Parathyroid adenoma (tissue), 2 donors: ENCODE results near the gene DNAL4.

Source experiments
- H2AFZ ChIP-seq: fragments of 300-600 bp; sonication (generic); one replicate; pipeline ENCODE4 v1.7.0; 2017; ENCODE audit warnings: antibody characterized with exemption, mild to moderate bottlenecking
- H3K27ac ChIP-seq: fragments of 300-600 bp; sonication (generic); one replicate; pipeline ENCODE4 v1.7.0; 2017
- H3K27me3 ChIP-seq: fragments of 300-600 bp; sonication (generic); one replicate; pipeline ENCODE4 v1.7.0; 2017; ENCODE audit warnings: low read length; ENCODE audit not compliant: control insufficient read depth, insufficient read depth
- H3K36me3 ChIP-seq: fragments of 300-600 bp; sonication (generic); one replicate; pipeline ENCODE4 v1.7.0; 2017; ENCODE audit warnings: low read length; ENCODE audit not compliant: control insufficient read depth, insufficient read depth
- H3K4me1 ChIP-seq: fragments of 300-600 bp; sonication (generic); one replicate; pipeline ENCODE4 v1.7.0; 2017; ENCODE audit warnings: control low read depth
- H3K4me2 ChIP-seq: fragments of 300-600 bp; sonication (generic); one replicate; pipeline ENCODE4 v1.7.0; 2017; ENCODE audit warnings: low read length
- H3K4me3 ChIP-seq: fragments of 300-600 bp; sonication (generic); one replicate; pipeline ENCODE4 v1.7.0; 2017; ENCODE audit warnings: low read depth, low read length
- H3K79me2 ChIP-seq: fragments of 300-600 bp; sonication (generic); one replicate; pipeline ENCODE4 v1.7.0; 2017; ENCODE audit warnings: control low read depth
- H3K9ac ChIP-seq: fragments of 300-600 bp; sonication (generic); one replicate; pipeline ENCODE4 v1.7.0; 2017; ENCODE audit warnings: mild to moderate bottlenecking
- H3K9me3 ChIP-seq: fragments of 300-600 bp; sonication (generic); one replicate; pipeline ENCODE4 v1.7.0; 2017; ENCODE audit warnings: low read length; ENCODE audit not compliant: control insufficient read depth
- TF ChIP-seq, protein P1 (sequence below): fragments of 300-600 bp; sonication (generic); IDR thresholded peaks from one replicate; pipeline ENCODE4 v1.7.0; 2017; ENCODE audit warnings: antibody characterized with exemption, mild to moderate bottlenecking
- donor health status: primary hyperparathyroidism.

Gene DNAL4

DNA sequence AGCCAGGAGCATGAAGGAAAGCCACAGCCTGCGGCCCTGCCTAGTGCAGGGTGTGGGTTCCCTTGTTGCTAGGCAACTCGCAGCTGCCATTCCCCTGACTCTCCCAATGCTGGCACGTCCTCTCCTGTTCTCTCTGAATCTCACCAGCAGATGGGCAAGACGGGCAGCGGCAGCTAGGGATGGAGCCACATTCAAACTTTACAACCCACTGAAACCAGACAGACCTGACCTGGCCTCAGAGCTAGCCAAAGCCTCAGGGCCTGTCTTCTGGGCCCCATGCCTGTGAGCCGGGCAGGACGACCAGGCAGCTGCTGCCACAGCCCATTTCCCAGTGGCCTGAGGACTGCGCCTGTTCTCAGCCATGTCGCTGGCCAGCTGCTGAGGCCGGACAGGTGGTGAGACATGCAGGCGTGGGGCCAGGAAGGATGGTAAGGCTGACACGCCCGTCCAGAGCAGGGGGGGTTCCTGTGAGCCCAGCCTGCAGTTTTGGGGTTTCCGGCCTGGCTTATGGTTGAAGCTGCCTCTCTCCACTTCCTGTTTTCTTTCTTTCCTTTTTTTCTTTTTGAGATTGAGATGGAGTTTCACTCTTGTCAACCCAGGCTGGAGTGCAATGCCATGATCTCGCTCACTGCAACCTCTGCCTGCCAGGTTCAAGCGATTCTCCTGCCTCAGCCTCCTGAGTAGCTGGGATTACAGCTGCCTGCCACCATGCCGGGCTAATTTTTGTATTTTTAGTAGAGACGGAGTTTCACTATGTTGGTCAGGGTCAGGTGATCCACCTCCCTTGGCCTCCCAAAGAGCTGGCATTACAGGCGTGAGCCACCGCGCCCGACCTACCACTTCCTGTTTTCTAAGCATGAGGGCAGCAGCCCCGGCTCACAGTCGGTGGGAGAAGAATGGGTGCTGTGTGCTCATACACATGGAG is 42.3 kb downstream of the DNAL4 start:
- Histone ChIP-seq H2AFZ (no peak overlapping the region), H3K27ac (no peak overlapping the region), H3K4me2 (no peak overlapping the region), H3K27me3 (no peaks in the 10 kb centered on the region), H3K9ac (no peak overlapping the region), H3K36me3 (no peaks in the 10 kb centered on the region), H3K4me1 (no peaks in the 10 kb centered on the region), H3K9me3 (no peaks in the 10 kb centered on the region), H3K79me2 (no peaks in the 10 kb centered on the region), H3K4me3 (no peak overlapping the region)
- TF ChIP-seq, protein P1, sequence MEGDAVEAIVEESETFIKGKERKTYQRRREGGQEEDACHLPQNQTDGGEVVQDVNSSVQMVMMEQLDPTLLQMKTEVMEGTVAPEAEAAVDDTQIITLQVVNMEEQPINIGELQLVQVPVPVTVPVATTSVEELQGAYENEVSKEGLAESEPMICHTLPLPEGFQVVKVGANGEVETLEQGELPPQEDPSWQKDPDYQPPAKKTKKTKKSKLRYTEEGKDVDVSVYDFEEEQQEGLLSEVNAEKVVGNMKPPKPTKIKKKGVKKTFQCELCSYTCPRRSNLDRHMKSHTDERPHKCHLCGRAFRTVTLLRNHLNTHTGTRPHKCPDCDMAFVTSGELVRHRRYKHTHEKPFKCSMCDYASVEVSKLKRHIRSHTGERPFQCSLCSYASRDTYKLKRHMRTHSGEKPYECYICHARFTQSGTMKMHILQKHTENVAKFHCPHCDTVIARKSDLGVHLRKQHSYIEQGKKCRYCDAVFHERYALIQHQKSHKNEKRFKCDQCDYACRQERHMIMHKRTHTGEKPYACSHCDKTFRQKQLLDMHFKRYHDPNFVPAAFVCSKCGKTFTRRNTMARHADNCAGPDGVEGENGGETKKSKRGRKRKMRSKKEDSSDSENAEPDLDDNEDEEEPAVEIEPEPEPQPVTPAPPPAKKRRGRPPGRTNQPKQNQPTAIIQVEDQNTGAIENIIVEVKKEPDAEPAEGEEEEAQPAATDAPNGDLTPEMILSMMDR = no peak

DNA sequence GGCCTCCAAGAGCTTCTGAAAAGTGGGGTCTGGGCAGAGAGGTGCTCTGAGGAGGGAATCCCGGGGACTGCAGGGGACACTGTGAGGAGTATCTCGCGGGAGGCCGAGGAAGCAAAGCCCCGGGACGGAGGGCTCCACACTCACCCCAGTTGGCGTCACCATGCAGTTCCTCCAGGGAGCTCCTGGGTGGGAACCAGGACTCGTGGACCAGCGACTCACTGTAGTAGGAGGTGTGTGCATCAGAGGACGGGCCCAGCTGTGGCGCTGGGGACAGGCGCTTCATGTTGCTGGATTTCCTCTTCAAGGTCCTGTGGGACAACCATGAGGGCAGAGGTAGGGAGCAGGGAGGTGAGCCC is 42.9 kb downstream of the DNAL4 start:
- no peaks in the 10 kb centered on the region for H3K9me3 ChIP-seq
- no peaks in the 10 kb centered on the region for H3K4me1 ChIP-seq
- H3K27me3 ChIP-seq = no peaks in the 10 kb centered on the region
- no peak overlapping the region for H3K4me2 ChIP-seq
- no peak overlapping the region for H3K27ac ChIP-seq
- no peak overlapping the region for H3K9ac ChIP-seq
- H2AFZ ChIP-seq = no peak overlapping the region
- TF ChIP-seq, protein P1 = no peak
- no peak overlapping the region for H3K4me3 ChIP-seq
- no peaks in the 10 kb centered on the region for H3K36me3 ChIP-seq
- H3K79me2 ChIP-seq = no peaks in the 10 kb centered on the region

DNA sequence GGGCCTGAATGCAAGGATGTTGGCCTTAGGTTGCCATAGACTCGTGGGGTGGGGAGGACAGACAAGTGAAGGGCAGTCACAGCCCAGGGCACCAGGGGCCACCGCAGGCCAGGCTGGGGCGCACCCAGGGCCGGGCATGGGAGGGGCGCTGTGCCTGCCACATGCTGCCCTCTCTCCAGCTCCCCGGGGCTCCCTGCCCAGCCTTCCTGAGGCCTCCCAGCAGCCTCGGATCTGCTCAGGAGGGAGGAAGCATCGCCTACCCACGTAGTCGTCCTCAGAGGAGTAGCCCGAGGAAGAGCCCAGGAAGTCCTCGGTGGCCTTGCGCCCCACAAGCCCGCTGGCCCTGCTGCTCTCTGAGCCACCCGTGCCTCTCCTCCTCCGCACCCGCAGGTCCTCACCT is 43.3 kb downstream of the DNAL4 start:
- no peaks in the 10 kb centered on the region for H3K79me2 ChIP-seq
- H3K4me3 ChIP-seq = no peak overlapping the region
- H2AFZ ChIP-seq = no peak overlapping the region
- no peaks in the 10 kb centered on the region for H3K4me1 ChIP-seq
- H3K4me2 ChIP-seq = no peak overlapping the region
- TF ChIP-seq, protein P1 = no peak
- no peak overlapping the region for H3K9ac ChIP-seq
- H3K36me3 ChIP-seq = no peaks in the 10 kb centered on the region
- no peaks in the 10 kb centered on the region for H3K27me3 ChIP-seq
- H3K9me3 ChIP-seq = no peaks in the 10 kb centered on the region
- no peak overlapping the region for H3K27ac ChIP-seq

DNA sequence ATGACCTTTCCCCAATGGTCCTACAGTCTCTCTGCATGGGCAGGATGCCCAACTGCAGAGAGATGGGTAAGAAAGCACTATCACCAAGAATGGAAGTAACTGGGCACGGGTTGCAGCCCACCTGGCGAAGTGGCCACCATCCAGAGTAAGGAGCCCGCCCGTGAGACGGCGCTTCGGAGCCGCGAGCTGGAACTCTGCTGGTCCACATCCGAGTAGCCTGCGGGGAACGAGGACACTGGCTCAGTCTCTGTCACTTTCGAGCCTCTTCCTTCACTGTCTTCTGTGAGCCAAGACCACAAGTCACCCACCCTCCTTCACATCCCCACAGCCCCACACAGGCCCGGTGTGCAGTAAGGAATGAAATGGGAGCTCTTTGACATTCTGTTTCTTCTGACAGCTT is 43.8 kb downstream of the DNAL4 start:
- Histone ChIP-seq H3K27ac (no peak overlapping the region), H3K36me3 (no peaks in the 10 kb centered on the region), H3K4me2 (no peak overlapping the region), H2AFZ (no peak overlapping the region), H3K4me1 (no peaks in the 10 kb centered on the region), H3K4me3 (no peak overlapping the region), H3K79me2 (no peaks in the 10 kb centered on the region), H3K9ac (no peak overlapping the region), H3K27me3 (no peaks in the 10 kb centered on the region), H3K9me3 (no peaks in the 10 kb centered on the region)
- TF ChIP-seq, protein P1 = no peak
